HepG2 (cell line): Measurements from ENCODE around the gene RTRAF. TPM values are rescaled to one million over a fixed set of nuclear protein-coding genes. Genes with fewer than 3 reads are reported as not detected.

Source experiments
- ISX ChIP-seq: sonication (generic); formaldehyde crosslinking; conservative IDR thresholded peaks from 2 replicates; pipeline ENCODE4 v1.5.0; 2020; ENCODE audit warnings: missing genetic modification reagents
- KIAA2018 ChIP-seq: sonication (generic); formaldehyde crosslinking; IDR thresholded peaks from 2 replicates; pipeline ENCODE4 v1.5.0; 2020; ENCODE audit warnings: mild to moderate bottlenecking, missing genetic modification reagents, borderline replicate concordance
- MAFG ChIP-seq: sonication (generic); formaldehyde crosslinking; IDR thresholded peaks from 2 replicates; pipeline ENCODE4 v1.5.1; 2020; ENCODE audit warnings: mild to moderate bottlenecking, missing genetic modification reagents
- MXD3 ChIP-seq: IDR thresholded peaks from 2 replicates; pipeline ENCODE4 v1.6.1; 2016; ENCODE audit warnings: mild to moderate bottlenecking, missing biosample characterization, missing genetic modification reagents
- NFIC ChIP-seq: IDR thresholded peaks from 2 replicates; pipeline ENCODE4 v1.6.1; 2012; ENCODE audit warnings: mild to moderate bottlenecking, low read length, inconsistent platforms
- SOX6 ChIP-seq, 2 experiments: fragments of 450-650 bp in 1 of 2; sonication (generic) in 1 of 2; formaldehyde crosslinking in 1 of 2; IDR thresholded peaks; 2 replicates each; pipeline versions ENCODE4 v1.4.0 to v1.6.1; 2017 to 2020; ENCODE audit warnings: antibody characterized with exemption in 1 of 2, mild to moderate bottlenecking in 1 of 2, missing genetic modification reagents in 1 of 2
- SP5 ChIP-seq: IDR thresholded peaks from 2 replicates; pipeline ENCODE4 v1.6.1; 2016; ENCODE audit warnings: low read depth, borderline replicate concordance
- STAT5B ChIP-seq: sonication (generic); formaldehyde crosslinking; IDR thresholded peaks from 2 replicates; pipeline ENCODE4 v1.4.0; 2020; ENCODE audit warnings: missing genetic modification reagents
- THAP11 ChIP-seq: IDR thresholded peaks from 2 replicates; pipeline ENCODE4 v1.6.1; 2016; ENCODE audit warnings: missing biosample characterization, missing genetic modification reagents
- ZBED4 ChIP-seq: sonication (generic); formaldehyde crosslinking; IDR thresholded peaks from 2 replicates; pipeline ENCODE4 v1.4.0; 2020; ENCODE audit warnings: missing genetic modification reagents, borderline replicate concordance
- ZNF121 ChIP-seq: sonication (generic); formaldehyde crosslinking; IDR thresholded peaks from 2 replicates; pipeline ENCODE4 v1.5.0; 2020; ENCODE audit warnings: mild to moderate bottlenecking, missing genetic modification reagents
- ZNF350 ChIP-seq: sonication (generic); formaldehyde crosslinking; IDR thresholded peaks from 2 replicates; pipeline ENCODE4 v1.4.0; 2020; ENCODE audit warnings: mild to moderate bottlenecking, low read depth, missing genetic modification reagents, borderline replicate concordance
- ZNF605 ChIP-seq: sonication (generic); formaldehyde crosslinking; IDR thresholded peaks from 2 replicates; pipeline ENCODE4 v1.8.0; 2022; ENCODE audit warnings: mild to moderate bottlenecking, missing genetic modification reagents
- ZSCAN5A ChIP-seq: sonication (generic); formaldehyde crosslinking; IDR thresholded peaks from 2 replicates; pipeline ENCODE4 v1.8.0; 2022; ENCODE audit warnings: mild to moderate bottlenecking, missing genetic modification reagents, borderline replicate concordance
- polyA plus RNA-seq, 8 experiments: library from polyadenylated mRNA; depleted of rRNA in 3 of 8; stranded (reverse) in 7 of 8; unstranded in 1 of 8; fragments of >200 nt; fragmentation: Illumina TruSeq in 4 of 8; extraction: Trizol in 4 of 8; gene quantifications; 2 replicates each; pipeline versions ENCODE4 v1.2.1 to v1.2.3, GENCODE V29; 2011 to 2016; ENCODE audit warnings: low read depth in 4 of 8, missing spikeins in 1 of 8, mixed read lengths in 1 of 8; ENCODE audit not compliant: insufficient read depth in 1 of 8
- total RNA-seq, 5 experiments: library from RNA; depleted of rRNA; stranded (reverse); fragments of >200 nt; fragmentation: Illumina TruSeq; extraction: Trizol; gene quantifications; 2 replicates each; pipeline ENCODE4 v1.2.3, GENCODE V29; 2016; ENCODE audit warnings: low read depth in 1 of 5

Gene RTRAF
- total and polyA plus RNA-seq, 2 of the 13 experiments (the other 11 are each of a cell fraction or from before 2014, with no cell fraction given): 137 to 258 TPM

GRCh38 chr14:51989293-51990234 lies at the start of gene RTRAF (continued):
- TF ChIP-seq ZNF121 (CRISPR knock-in tag) (no peak), SP5 (CRISPR knock-in tag) (peak; percentile 6; the same call in 1 of the 2 replicates), NFIC (no peak), THAP11 (CRISPR knock-in tag) (peak; percentile 90), ZNF605 (CRISPR knock-in tag) (no peak), KIAA2018 (CRISPR knock-in tag) (no peak), ZBED4 (CRISPR knock-in tag) (peak; percentile 27; the same call in 1 of the 2 replicates), SOX6 (IDR thresholded peaks at IDR 0.05) (no peak), SOX6 (CRISPR knock-in tag; IDR thresholded peaks at IDR 0.05) (peak; percentile 30), STAT5B (no peak), ZSCAN5A (CRISPR knock-in tag) (peak; percentile 77; the same call in 1 of the 2 replicates), ISX (no peak), ZNF350 (peak; percentile 38; the same call in 1 of the 2 replicates), MAFG (no peak), MXD3 (no peak; the same call in 1 of the 2 replicates)
